ACC112 (cell line): ENCODE results near the gene IL11.

Experiments
- H2AFZ ChIP-seq: fragments of 200-600 bp; sonication (generic); one replicate; pipeline ENCODE4 v1.6.0; 2017; ENCODE audit warnings: antibody characterized with exemption, low read length; ENCODE audit not compliant: unreplicated experiment
- H3K27ac ChIP-seq: fragments of 200-600 bp; sonication (generic); 2 replicates; pipeline ENCODE4 v1.5.1; 2014; ENCODE audit warnings: low read depth, mild to moderate bottlenecking, antibody characterized with exemption, low read length, moderate library complexity
- H3K27me3 ChIP-seq: fragments of 200-600 bp; sonication (generic); 2 replicates; pipeline ENCODE4 v1.6.1; 2014; ENCODE audit warnings: mild to moderate bottlenecking, antibody characterized with exemption, low read length, moderate library complexity, mixed read lengths; ENCODE audit not compliant: insufficient read depth
- H3K36me3 ChIP-seq: fragments of 200-600 bp; sonication (generic); 2 replicates; pipeline ENCODE4 v1.6.1; 2016; ENCODE audit warnings: mild to moderate bottlenecking, antibody characterized with exemption, low read length, moderate library complexity, mixed read lengths; ENCODE audit not compliant: insufficient read depth
- H3K4me1 ChIP-seq: fragments of 200-600 bp; sonication (generic); one replicate; pipeline ENCODE4 v1.6.1; 2016; ENCODE audit warnings: low read length, mixed read lengths; ENCODE audit not compliant: insufficient read depth, unreplicated experiment, control insufficient read depth
- H3K4me3 ChIP-seq: fragments of 200-600 bp; sonication (generic); 2 replicates; pipeline ENCODE4 v1.5.1; 2014; ENCODE audit warnings: mild to moderate bottlenecking, low read depth, low read length
- H3K79me2 ChIP-seq: fragments of 200-600 bp; sonication (generic); one replicate; pipeline ENCODE4 v1.6.0; 2016; ENCODE audit warnings: low read length; ENCODE audit not compliant: control insufficient read depth, unreplicated experiment, insufficient read depth

Gene IL11

GRCh38 chr19:55358493-55358892, 11.8 kb downstream of the IL11 start:
- Histone ChIP-seq H3K4me1 (no peaks in the 10 kb centered on the region), H2AFZ (no peak overlapping the region), H3K79me2 (no peaks in the 10 kb centered on the region), H3K27ac (no peak overlapping the region), H3K36me3 (no peaks in the 10 kb centered on the region), H3K4me3 (no peak overlapping the region), H3K27me3 (peaks cover 18% of the 10 kb centered on the region)

GRCh38 chr19:55355213-55355821, 14.9 kb downstream of the IL11 start:
- H3K27ac ChIP-seq: no peak overlapping the region
- H2AFZ ChIP-seq: no peak overlapping the region
- H3K27me3 ChIP-seq: peaks cover 35% of the 10 kb centered on the region

GRCh38 chr19:55354698-55355212, 15.5 kb downstream of the IL11 start, which contains the start of gene COX6B2:
Gene COX6B2 (minus strand): TSS chr19:55354719. CDS start chr19:55354521, 198 bp downstream.
- no peak within 1 kb of the TSS for H3K27ac ChIP-seq
- H3K4me3 ChIP-seq: peak within 1 kb of the TSS; percentile 59
- no peaks in the 10 kb centered on the region for H3K4me1 ChIP-seq
- H2AFZ ChIP-seq: no peak within 1 kb of the TSS
- peaks cover 35% of the 10 kb centered on the region for H3K27me3 ChIP-seq
- H3K36me3 ChIP-seq: no peaks in the 10 kb centered on the region
- H3K79me2 ChIP-seq: no peaks in the 10 kb centered on the region

More at GRCh38 chr19:55355213-55355821, 14.9 kb downstream of the IL11 start:
- H3K4me1 ChIP-seq: no peaks in the 10 kb centered on the region
- H3K36me3 ChIP-seq: no peaks in the 10 kb centered on the region
- no peaks in the 10 kb centered on the region for H3K79me2 ChIP-seq
- no peak overlapping the region for H3K4me3 ChIP-seq

- H3K4me3 ChIP-seq: peak overlapping the region; percentile 59
- H3K27ac ChIP-seq: no peak overlapping the region
- no peaks in the 10 kb centered on the region for H3K79me2 ChIP-seq
- no peaks in the 10 kb centered on the region for H3K36me3 ChIP-seq
- H2AFZ ChIP-seq: no peak overlapping the region
- peaks cover 35% of the 10 kb centered on the region for H3K27me3 ChIP-seq
- no peaks in the 10 kb centered on the region for H3K4me1 ChIP-seq
These were observed 16.2 kb downstream of the IL11 start for GRCh38 chr19:55353803-55354697.

- H3K4me3 ChIP-seq: peak overlapping the region; percentile 59
- H3K27ac ChIP-seq: no peak overlapping the region
- no peaks in the 10 kb centered on the region for H3K4me1 ChIP-seq
- no peak overlapping the region for H2AFZ ChIP-seq
- no peaks in the 10 kb centered on the region for H3K79me2 ChIP-seq
- H3K27me3 ChIP-seq: peaks cover 35% of the 10 kb centered on the region
- no peaks in the 10 kb centered on the region for H3K36me3 ChIP-seq
These were observed 16.9 kb downstream of the IL11 start for GRCh38 chr19:55353356-55353802.

- Histone ChIP-seq H3K27ac (no peak overlapping the region), H3K4me3 (no peak overlapping the region), H3K4me1 (no peaks in the 10 kb centered on the region)
These were observed 17.6 kb downstream of the IL11 start for GRCh38 chr19:55352549-55353145.

GRCh38 chr19:55352040-55352439, 18.2 kb downstream of the IL11 start:
- Histone ChIP-seq H3K4me1 (no peaks in the 10 kb centered on the region), H3K4me3 (no peak overlapping the region), H2AFZ (no peak overlapping the region), H3K36me3 (no peaks in the 10 kb centered on the region), H3K27ac (no peak overlapping the region), H3K27me3 (peaks cover 35% of the 10 kb centered on the region), H3K79me2 (no peaks in the 10 kb centered on the region)

More at GRCh38 chr19:55352549-55353145, 17.6 kb downstream of the IL11 start:
- Histone ChIP-seq H3K27me3 (peaks cover 35% of the 10 kb centered on the region), H2AFZ (no peak overlapping the region), H3K79me2 (no peaks in the 10 kb centered on the region), H3K36me3 (no peaks in the 10 kb centered on the region)

GRCh38 chr19:55350620-55351315, 19.5 kb downstream of the IL11 start:
- no peaks in the 10 kb centered on the region for H3K4me1 ChIP-seq
- peaks cover 35% of the 10 kb centered on the region for H3K27me3 ChIP-seq
- no peaks in the 10 kb centered on the region for H3K36me3 ChIP-seq
- H2AFZ ChIP-seq: no peak overlapping the region
- no peak overlapping the region for H3K4me3 ChIP-seq
- no peaks in the 10 kb centered on the region for H3K79me2 ChIP-seq
- H3K27ac ChIP-seq: no peak overlapping the region

GRCh38 chr19:55348317-55349034, 21.8 kb downstream of the IL11 start:
- Histone ChIP-seq H3K36me3 (no peaks in the 10 kb centered on the region), H3K79me2 (no peaks in the 10 kb centered on the region), H3K4me1 (no peaks in the 10 kb centered on the region), H3K27me3 (peaks cover 17% of the 10 kb centered on the region), H3K27ac (no peak overlapping the region), H3K4me3 (no peak overlapping the region), H2AFZ (no peak overlapping the region)
